GM18909 (cell line): ENCODE results near the gene TTLL1.

ENCODE experiments used
- ATAC-seq: cut with Tn5 transposase; IDR thresholded peaks from one replicate; pipeline ENCODE4 v1.9.1; 2021; ENCODE audit warnings: mild to moderate bottlenecking; ENCODE audit not compliant: unreplicated experiment, poor library complexity

TTLL1 gene

GRCh38 chr22:43088984-43089717, at the start of gene TTLL1:
TTLL1 (minus strand) TSS chr22:43089391; CDS start chr22:43075586, 13,805 bp downstream.
- ATAC-seq, result peak; percentile 87

DNA sequence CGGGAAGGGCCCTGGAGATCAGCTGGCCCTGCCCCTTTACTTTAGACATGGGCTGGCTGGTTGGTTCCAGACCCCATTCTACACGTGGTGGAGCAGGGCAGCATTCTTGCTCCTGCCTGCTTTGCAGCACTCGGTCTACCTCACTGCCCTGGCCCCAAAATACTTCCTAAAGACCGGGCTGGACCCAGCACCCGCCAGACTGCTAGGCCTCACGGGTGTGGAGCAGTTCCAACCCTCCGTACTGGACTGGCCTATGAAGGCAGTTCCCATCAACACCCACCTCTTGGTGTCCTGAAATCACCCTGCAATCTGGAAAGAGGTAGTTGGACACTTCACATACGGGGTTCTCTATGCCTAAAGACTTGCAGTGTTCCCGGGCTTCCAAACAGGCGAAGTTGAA, 47.6 kb upstream of the TTLL1 start:
- ATAC-seq, result no peak

GRCh38 chr22:43136255-43136654, 47.1 kb upstream of the TTLL1 start:
- ATAC-seq, result no peak

- ATAC-seq, result no peak
These were observed 46.4 kb upstream of the TTLL1 start for GRCh38 chr22:43135565-43135964.

GRCh38 chr22:43134553-43134952, 45.4 kb upstream of the TTLL1 start:
- no peak for ATAC-seq

DNA sequence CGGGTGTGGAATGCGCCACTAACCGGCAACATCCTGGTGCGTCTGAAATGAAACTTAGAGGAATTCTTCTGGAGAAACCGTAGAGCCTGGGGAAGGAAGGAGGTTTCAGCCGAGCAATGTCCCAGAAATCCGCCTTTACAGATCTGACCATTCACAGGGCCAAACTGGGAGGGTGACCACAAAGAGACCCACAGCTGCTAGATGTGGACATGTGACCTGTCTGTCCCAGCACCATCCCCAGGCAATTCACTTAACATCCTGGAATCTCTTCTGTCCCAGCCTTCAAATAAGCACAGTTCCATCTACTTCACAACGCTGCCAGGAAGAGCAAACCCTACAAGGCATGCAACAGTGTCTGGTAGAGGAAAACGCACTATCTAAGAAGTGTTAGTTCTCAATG, 44.2 kb upstream of the TTLL1 start:
- ATAC-seq, result no peak

GRCh38 chr22:43131773-43132501, 42.7 kb upstream of the TTLL1 start:
- no peak for ATAC-seq

- no peak for ATAC-seq
These were observed 40.5 kb upstream of the TTLL1 start for GRCh38 chr22:43129426-43130425.

DNA sequence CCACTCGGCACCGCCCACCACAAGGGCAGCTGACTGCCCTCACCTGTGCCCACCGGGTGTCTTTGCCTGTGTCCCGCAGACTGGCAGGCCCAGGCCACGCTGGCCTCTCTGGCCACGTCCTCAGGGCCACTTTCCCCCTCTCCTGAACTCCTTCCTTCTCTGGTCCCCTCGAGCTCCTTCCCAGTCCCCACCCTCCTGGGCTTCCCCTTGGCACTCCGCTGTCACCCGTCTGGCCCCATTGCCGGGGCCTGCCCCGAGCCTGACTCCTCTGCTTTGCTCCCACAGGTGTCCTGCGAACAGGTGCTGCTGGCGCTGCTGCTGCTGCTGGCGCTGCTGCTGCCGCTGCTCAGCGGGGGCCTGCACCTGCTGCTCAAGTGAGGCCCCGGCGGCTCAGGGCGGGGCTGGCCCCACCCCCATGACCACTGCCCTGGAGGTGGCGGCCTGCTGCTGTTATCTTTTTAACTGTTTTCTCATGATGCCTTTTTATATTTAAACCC, 39.8 kb upstream of the TTLL1 start:
- ATAC-seq, result no peak

- no peak for ATAC-seq
These were observed 38.9 kb upstream of the TTLL1 start for GRCh38 chr22:43128116-43128515.

DNA sequence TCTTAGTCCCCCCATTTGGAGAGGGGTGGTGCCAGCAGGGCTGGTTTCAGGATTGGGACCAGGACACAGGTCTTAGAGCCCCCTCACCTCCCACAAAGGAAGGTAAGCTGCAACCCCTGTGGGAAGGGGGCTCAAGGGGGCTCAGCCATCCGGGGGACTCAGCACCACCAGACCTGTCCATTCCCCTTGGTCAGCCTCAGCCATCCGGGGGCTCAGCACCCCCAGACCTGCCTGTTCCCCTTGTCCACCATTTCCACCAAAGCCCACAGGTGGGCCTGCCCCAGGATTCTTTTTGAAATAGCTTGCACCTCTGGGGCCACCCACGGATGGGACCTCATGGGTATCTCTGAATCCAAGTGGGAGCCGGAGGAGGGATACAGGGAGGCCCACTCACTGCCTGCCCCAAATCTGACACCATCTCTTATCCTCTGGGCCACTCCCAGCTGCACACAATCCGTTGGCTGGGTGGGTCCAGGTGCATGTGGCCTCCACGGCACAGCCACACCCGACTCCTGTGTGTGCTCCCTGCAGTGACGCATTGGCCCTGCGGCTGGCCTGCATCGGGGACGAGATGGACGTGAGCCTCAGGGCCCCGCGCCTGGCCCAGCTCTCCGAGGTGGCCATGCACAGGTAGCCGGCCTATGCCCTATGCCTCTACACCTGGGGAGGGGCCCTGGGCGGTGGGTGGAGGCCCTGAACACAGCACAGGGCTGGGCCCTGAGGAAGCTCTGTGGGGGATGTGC, 38.1 kb upstream of the TTLL1 start:
- ATAC-seq, result no peak

DNA sequence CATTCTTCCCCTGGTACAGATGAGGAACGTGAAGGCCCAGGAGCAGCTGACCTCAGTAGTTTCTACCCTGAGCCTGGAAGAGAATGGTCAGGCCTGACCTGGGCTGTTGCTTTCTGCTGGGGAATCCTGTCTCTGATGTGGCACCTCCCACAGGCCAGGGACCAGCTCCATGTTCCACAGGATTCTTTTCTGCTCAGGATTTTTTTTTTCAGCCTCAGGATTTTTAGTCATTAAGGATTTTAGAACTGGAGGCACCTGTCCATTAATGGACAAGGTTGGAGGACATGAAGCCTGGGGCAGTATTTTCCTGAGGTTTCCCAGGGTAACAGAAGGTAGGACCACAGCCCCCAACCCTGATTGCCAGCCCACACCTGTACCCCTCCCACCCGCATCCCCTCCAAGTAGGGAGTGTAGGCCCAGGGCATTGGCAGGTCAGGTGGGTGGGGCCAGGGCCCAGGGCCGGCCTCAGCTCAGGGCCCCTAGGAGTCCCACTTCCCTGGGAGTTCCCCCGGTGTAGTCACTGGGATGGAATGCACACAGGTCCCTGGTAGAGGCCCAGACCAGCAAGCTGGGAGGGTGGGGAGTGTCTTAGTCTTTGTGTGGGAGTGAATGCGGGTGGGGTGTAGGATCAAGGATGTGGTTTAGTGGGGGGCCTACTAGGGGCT, 37.4 kb upstream of the TTLL1 start:
- no peak for ATAC-seq

DNA sequence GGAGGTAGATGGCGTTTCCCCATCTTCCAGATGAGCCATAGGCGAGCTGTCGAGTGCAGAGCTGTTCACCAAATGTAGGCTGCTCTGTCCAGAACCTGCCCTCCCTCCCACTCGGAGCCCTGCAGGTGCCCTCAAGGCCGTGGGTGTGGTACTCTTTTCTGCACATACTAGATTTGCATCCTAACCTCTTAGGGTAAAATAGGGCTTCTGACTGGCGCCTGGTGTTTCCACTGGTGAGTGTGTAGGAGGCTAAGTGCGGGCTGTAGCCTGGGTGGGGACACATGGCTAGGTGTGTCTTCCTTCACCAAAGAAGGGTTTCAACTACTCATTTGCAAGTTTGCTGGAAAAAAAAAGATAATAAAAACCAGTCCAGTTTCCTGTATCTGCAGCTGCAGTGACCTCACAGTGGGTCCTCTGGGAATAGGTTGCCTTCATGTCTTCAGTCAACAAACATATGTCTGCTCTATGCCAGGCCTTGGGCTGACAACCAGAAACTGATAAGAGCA, 29.8 kb upstream of the TTLL1 start:
- ATAC-seq, result peak; percentile 68

GRCh38 chr22:43118024-43118849, 29.0 kb upstream of the TTLL1 start:
- no peak for ATAC-seq

DNA sequence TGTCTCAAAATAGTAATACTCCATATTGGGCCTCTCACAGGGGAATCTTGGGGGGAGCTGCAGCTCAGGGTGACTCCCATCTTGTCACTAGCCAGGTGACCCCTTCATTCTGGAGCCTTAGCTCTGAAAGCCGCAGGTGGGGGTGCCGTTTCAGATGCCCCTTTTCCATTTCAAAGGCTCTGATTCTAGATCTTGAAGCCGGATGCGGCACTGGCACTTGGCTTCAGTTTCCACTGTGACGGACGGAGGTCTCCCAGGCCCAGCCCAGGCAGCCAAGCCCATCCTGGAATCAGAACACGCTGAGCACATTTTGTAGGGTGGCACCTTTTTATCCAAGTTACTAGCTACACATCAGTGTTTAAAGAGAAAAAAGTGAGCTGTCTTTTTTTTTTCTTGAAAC, 27.7 kb upstream of the TTLL1 start:
- ATAC-seq, result no peak

- ATAC-seq, result no peak
These were observed 25.8 kb upstream of the TTLL1 start for GRCh38 chr22:43114958-43115357.

GRCh38 chr22:43113526-43114251, 24.5 kb upstream of the TTLL1 start:
- no peak for ATAC-seq
